HG02938 (cell line): ENCODE results near the gene KCNMA1.
"Not testable (repeated sequence)": the region's sequence is repeated elsewhere in the genome, so short reads cannot be mapped to it uniquely, and the experiment has no call there.

ENCODE experiments used
- ATAC-seq: cut with Tn5 transposase; IDR thresholded peaks from one replicate; pipeline ENCODE4 v1.9.1; 2021; ENCODE audit warnings: mild to moderate bottlenecking, moderate library complexity; ENCODE audit not compliant: unreplicated experiment

KCNMA1 gene

DNA sequence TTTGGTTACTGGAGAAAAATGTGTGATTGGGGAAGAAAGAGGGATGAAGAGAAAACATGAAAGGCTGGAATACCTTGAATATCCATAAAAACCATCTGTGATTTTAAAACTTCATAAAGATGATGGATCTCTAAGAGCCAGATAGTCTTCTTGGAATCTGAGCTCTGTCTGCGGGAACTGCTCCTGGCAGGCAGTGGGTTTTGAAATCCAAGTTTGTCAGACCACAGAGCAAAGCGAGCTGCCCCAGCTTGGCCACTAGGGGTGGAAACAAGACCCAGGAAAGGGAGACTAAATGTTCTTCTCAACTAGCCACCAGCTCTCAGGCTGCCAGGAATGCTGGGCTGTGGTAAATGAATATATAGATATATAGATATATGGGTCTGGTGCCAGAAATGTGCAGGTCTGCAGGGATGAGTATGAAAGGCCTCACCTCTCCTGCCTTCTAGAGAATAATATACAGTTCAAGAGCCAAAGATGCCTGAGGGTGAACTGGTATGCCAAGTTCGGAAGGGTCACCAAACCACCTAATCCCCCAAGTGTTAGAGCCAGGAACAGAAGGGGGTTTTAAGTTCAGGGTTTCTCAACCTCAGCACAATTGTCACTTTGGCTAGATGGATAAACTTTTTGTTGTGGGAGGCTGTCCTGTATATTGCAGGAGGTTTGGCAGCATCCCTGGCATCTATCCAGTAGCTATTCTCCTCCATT lies 208.8 kb downstream of the KCNMA1 start:
- ATAC-seq, result no peak

DNA sequence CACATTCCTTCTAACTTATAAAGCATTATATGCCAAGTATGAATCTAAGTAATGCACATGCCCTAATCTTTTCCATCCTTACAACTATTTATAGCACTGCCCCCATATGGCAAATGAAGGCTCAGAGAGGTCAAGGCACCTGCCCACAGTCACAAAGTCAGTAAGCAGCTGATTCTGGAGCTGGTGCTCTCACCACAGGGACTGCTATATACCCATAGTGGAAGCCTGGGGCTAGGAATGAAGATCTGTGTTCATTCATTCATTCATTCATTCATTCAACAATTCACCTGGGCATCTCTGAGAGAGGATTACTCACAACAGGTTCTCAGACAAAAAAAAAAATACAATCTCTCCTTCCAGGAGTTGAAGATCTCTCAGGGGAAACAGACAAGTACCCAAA lies 213.4 kb downstream of the KCNMA1 start:
- no peak for ATAC-seq

DNA sequence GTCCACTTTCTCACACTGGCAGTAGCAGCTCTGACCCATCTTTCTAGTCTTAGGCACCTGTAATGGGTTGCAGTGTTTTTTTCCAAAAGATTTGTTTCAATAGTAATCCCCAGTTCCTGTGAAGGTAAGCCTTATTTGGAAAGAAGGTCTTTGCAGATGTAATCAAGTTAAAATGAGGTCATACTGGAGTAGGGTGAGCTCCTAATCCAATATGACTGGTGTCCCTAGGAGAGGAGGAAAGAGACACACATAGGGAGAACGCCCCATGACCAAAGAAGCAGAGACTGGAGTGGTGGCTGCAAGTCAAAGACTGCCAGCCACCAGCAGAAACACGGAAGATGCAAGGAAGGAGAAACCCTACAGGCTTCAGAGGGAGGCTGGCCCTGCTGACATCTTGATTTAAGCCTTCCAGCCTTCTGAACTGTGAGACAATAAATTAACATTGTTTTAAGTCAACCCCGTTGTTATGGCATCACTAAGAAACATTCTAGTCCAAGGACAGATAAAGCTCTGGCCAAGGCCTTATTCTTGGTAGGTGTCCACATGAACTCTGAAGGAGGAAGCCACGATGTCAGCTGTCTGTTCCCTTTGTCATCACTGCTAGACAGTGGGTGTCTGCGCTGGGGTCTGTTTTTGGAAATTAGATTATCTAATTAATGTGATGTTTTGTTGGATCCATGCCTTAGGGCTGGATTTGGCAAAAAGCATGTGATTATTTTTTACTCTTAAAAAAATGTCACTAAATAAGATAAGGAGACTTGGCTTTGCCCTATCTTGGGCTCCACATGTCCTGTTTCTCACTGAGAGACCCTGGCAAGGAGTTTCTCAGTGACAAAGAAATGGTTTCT lies 214.9 kb downstream of the KCNMA1 start:
- no peak for ATAC-seq

DNA sequence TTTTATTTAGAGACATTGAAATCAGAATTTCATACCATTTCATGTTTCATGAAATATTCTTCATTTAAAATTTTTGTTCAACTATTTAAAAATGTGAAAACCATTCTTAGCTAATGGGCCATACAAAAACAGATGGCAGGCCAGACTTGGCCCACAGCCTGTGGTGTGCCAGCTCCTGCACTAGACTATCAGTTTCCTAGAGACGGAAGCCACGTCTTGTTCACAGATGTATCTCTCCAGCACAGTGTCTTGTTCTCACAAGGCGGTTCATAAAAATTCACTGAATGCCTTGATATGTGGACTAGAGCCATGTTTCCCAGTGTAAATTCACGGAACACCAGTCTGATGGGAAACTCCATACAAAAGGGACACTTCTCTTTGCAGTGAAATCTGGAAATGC lies 216.0 kb downstream of the KCNMA1 start:
- no peak for ATAC-seq

DNA sequence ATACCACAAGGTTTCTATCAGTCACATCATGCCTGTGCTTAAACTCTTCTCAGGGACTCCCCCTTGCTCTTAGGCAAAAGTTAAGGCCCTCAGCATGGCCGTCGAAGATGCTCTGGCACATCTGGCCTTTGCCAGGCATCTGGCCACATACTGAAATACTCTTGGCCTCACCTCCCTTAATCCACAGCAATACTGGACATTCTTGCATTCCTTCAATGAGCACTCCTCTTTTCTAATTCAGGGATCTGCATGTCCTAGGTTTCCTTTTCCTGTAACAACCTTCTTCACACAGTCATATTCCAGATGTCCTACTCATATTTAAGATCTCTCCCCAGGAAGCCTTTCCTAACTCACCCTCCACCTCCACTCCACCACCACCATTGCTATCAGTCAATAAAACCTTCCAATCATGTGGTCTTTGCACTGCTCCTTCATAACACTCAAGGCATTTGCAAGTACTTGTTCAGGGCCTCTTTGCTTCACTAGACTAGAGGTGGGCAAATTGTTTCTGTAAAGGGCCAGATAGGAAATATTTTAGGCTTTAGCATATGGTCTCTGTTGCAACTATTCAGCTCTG lies 216.6 kb downstream of the KCNMA1 start:
- no peak for ATAC-seq

DNA sequence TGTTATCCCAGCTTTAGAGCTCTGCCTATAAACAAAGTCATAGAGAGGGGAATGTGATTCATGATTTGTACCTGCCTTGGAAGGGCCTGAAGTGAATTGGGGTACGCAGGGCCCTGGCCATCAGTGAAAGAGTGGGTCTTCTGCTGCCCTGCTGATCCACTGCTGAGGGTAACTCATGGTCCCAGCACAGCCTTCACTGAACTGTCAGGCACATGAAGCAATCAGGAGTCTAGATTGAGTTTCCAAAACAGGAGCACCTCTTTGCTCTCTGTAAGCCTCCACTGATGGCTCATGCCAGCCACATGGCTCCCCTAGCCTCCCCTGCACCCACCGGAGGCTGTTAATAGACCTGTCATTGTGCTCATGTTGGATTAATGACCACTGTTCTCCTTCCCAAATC lies 217.6 kb downstream of the KCNMA1 start:
- ATAC-seq, result no peak

DNA sequence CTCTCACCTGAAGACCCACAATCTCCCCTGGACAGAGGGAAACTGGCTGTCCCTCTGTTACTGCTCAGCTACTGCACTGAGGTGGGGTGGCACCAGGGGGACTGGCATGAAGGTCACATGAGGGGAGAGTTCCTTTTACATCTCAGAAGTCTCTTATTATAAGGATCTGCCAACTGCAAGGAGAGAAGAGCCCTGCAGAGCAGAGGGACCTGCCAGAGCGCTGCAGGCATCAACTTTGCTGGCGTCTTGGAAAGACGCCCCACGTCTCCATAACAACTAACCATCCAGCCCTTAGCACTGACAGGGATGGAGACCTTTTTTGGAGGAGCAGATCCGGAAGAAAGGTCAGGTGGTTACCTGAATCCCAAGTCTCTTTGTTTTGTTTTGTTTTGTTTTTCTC lies 218.6 kb downstream of the KCNMA1 start:
- no peak for ATAC-seq

DNA sequence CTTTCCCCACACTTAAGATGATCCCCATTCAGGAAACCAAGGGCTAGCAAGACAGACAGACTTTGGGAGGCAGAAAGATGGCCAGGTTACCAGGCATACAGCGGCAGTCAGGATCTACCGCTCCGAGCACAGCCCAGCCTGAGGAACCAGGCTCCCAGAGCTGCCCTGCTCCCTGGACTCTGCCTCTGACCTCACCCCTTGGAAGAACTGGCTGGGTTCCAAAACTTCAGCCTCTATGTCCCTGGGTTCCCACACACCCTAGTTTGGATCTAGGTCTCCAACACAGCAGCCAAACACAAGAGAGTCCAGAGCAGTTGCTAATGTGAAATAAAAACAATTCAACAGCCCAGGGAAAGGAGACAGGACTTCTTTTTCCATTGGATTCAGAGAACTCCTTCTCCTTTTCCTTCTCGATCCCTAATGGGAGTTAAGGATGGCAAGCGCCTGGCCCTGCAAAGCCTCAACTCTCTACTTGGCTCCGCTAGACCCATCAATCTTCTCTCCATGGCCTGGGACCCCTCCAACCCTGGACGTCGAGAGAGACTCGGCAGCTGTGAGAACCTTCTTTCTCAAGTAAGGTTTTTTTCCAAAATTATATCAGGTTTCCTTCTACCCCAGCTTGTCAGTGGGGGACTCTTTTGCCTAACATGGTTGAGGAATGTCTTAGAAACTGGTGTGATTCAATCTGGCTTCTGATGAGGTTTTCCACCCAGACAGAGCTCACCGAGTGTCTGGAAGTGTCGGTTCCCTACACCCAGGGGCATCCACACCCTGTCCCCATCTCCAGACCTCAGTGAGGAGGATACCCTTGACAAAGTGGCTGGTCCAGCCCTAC lies 219.6 kb downstream of the KCNMA1 start:
- no peak for ATAC-seq

DNA sequence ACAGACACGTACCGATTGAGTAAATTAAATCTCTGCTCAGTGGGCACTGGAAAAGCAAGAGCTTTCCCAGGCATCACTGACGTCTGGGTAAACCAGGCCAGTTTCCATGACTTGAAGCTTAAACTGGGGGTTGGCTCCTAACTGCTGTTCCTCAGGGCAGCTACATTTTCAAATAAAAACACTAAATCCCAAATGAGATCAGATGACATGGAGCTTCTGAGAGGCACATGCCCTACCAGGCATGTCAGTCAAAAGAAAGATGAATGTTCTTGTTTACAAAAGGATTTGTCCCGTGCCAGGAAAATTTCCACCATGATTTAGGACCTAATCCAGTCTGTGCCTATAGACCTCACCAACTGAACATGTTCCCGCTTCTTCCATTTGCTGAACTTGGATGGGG lies 220.2 kb downstream of the KCNMA1 start:
- ATAC-seq, result no peak

DNA sequence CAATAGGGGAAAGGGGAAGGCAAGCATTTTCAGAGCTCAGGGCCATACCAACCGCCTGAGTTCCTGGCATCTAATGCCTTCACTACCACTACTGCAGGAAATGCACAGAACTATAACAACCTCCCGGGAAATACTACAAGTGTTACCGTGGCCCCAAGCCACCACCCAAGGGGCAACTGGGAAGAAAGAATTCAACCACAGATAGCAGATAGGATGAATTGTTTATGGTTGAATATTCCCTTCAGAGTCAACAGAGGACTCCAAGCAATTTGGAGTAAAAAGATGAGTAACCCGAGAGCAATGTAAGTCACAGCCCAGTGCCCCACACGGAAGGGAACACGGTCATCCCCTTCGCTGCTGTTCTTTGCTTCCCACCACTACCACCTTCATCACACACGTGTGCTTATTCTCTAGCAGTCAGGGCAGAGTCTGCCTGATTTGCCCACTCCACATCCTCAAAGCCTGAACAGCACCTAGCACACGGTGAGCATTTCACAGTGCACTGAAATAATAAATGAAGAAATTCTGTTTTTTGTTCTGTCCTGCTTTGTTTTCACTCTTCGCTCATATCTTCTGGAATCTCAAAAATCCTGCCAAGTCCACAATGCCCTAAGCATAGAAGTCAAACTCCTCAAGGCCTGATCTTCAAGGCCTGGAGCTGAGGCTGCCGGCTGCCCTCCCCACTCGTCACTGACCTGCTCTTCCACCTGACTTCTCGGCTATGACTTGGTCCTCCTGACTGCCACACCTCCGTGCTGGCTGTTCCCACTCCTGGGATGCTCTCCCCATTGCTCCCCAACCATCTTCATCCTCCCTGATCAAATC lies 221.1 kb downstream of the KCNMA1 start:
- no peak for ATAC-seq

DNA sequence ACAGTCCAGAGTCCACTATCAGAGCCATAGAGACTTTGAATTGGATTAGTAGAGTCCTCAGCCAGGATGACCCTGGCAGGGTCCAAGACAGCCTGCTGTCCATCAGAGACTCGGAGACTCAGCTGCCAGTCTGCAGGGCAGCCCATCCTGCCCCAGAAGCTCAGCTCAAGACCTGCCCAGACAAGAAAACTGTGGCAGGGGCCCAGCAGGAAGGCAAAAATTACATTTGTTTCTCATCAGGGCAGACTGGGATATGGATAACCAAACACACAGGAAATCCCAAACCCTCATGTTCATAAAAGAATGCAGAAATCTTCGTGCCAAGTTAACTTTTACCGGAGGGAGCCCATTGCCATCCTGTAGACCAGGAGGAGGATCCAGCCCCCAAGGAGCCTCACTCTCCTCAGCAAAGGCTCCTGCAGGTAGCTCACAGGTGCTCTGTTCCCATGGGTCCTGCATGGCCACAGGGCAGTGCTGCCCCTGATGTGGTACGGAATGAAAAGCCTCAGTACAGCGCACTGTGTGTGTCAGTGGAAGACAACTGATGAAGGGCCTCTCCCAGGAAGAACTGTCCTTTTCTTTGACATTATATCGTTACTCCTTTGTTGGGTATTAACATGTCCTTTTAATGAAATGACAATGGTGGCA lies 222.2 kb downstream of the KCNMA1 start:
- no peak for ATAC-seq

DNA sequence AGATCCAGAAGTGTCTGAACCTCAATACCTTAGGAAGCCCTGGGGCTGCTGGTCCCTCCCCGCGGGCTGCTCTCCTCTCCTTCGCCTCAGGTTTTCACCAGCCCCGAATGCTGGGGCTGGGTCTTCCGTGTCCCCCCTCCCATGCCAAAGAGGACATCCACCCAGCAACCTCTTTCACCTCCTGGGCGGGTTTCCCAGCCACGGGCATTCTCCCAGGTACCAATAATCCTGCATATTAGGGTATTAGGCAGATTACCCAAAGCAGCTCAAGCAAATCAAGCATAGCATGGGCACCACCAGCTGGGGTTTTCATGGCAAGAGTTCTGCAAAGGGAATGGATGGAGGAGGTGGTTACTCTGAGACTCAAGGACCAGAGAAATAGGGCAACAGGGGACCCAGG lies 224.4 kb downstream of the KCNMA1 start:
- ATAC-seq, result no peak

DNA sequence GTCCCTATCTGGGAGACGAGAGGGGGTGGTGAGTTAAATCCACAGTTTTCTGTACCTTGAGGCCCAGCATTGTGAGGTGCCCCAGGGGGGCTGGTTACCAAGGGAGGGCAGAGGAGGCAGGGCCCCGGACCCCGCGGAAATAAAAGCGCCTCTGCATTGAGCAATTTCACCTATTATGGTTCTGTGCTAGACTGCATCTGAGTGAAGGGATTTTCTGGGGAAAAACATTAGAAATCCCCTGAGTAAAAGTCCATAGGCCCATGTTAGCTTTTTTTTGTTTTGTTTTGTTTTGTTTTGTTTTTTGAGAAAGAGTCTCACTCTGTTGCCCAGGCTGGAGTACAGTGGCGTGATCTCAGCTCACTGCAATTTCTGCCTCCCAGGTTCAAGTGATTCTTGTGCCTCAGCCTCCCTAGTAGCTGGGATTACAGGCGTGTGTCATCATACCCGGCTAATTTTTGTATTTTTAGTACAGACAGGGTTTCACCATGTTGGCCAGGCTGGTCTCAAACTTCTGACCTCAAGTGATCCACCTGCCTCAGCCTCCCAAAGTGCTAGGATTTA lies 225.0 kb downstream of the KCNMA1 start:
- ATAC-seq, result not testable (repeated sequence)

DNA sequence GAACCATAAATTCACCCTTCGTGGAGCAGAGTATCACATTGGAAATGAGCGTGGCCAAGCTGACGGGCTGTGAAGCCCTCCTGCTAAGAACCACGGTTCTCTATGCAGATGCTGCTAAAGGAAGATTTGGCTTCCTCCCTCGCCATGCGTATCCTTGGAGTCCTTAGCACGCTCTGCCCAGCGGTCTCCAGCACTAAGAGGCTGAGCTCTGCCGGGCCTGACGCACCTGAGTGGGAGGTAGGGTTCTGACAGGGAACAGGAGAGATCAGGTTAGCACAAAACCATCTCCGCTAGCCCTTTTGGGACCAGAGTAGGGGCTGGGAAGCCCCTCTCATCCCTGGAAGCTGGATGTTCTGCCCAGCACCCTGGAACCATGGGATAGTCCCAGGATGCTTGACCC lies 225.8 kb downstream of the KCNMA1 start:
- ATAC-seq, result no peak

DNA sequence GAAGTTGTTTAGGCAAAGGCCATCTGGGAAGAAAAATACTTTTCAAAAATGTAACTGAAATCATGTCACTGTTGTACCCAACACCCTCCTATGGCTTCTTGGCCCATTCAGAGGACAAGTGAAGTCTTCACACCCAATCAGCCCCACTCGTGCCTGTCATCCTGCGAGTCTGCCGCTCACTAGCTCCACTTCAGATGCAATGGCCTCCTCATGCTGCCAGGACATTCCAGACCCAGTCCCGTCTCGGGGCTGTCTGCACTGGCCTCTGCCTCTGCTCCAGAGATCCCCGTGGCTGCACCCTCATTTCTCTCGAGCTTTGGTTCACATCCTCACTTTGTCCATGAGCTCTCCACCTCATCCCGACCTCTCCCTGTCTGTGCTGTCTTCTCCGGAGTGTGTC lies 227.1 kb downstream of the KCNMA1 start:
- ATAC-seq, result no peak

DNA sequence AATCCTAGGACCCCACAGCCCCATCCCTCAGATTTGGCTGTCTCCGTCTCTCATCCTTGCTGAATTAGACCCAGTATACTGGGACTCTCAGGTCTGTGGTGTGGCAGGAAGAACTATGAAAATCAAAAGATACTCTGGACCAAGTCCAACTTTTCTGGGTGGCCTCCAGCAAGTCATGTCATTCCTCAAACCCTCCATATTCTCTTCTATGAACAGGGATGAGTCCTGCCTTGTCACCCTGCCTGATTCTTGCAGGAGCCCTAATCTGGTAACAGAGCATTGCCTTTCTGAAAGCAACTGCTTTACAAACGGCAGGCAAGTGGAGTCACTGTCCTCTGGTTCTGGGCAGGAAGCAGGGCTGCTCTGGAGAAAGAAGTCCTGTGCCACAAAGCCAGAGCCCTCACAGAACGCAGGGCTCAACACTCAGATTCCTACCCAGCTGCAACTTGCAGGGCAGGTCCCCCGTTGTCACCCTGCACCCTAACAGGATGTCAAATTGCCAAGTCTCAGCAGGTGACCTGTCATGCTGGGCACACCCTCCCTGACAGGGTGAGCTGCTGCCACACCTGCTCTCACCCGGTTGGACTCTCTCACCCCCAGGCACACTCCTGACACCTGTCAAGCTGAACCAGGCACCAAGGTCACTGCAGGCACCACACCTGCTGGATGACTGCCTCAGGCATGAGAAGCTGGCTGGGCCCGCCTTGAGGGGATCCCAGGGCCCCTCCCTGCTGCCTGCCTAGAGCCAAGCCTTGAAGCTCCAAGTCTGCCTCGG lies 227.7 kb downstream of the KCNMA1 start:
- no peak for ATAC-seq

DNA sequence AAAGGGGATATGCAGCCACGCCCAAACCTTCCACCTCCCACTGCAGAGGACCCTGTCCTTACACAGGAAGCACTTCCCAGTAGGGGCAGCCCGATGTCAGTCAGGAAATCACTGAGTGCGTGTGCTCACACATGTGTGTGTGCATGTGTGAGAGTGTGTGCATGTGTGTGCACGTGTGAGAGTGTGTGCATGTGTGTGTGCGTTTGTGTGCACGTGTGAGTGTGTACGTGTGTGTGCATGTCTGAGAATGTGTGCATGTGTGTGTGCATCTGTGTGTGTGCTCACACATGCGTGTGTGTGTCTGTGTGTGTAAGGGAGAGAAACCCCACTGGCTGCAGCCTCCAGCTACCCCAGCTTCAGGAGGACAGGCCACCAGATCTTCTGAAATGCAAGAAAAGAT lies 229.3 kb downstream of the KCNMA1 start:
- no peak for ATAC-seq

DNA sequence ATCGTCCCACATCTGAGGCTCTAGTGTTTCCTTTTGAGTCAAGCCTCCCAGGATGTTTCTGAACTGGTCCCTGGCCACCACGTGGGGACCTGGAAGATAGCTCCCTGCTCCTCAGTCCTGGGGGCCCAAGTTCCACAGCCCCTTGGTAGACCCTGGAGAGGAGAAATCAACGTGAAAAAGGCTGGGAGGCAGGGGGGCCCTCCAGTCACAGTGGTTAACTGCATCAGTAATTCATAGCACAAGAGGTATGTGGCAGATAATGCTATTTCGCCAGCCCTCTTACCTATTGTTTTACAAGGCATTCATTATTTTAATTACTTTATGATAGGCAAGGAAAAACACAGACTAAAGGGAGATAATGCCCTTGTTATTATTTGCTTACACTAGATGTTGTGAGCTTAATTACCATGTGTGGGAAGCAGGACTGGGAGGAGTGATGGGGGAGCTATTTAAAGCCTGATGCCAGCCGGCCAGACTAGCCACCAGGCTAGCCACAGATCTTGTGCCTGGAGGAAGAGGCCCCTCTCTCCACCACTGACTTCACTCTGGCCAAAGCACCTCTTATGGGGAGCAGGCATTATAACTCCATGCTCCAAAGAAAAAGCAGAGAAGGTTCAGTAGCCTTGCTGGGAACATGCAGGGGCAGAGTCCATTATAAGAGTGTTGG lies 230.7 kb downstream of the KCNMA1 start:
- ATAC-seq, result no peak
